B cell (primary cell): ENCODE measurements around the gene KIF17.

Experiments
- EZH2 ChIP-seq: IDR thresholded peaks from 2 replicates; pipeline ENCODE4 v1.6.1; 2012; ENCODE audit warnings: borderline replicate concordance, low read depth, mild to moderate bottlenecking, moderate library complexity, low read length; ENCODE audit not compliant: insufficient read depth, poor library complexity, severe bottlenecking
- TF ChIP-seq, protein P1 (sequence below): fragments of 200-600 bp; IDR thresholded peaks from one replicate; pipeline ENCODE4 v1.8.0; 2022; ENCODE audit warnings: antibody characterized with exemption, mild to moderate bottlenecking

GRCh38 chr1:20691872-20692271, 25.9 kb downstream of the KIF17 start:
- TF ChIP-seq, protein P1, sequence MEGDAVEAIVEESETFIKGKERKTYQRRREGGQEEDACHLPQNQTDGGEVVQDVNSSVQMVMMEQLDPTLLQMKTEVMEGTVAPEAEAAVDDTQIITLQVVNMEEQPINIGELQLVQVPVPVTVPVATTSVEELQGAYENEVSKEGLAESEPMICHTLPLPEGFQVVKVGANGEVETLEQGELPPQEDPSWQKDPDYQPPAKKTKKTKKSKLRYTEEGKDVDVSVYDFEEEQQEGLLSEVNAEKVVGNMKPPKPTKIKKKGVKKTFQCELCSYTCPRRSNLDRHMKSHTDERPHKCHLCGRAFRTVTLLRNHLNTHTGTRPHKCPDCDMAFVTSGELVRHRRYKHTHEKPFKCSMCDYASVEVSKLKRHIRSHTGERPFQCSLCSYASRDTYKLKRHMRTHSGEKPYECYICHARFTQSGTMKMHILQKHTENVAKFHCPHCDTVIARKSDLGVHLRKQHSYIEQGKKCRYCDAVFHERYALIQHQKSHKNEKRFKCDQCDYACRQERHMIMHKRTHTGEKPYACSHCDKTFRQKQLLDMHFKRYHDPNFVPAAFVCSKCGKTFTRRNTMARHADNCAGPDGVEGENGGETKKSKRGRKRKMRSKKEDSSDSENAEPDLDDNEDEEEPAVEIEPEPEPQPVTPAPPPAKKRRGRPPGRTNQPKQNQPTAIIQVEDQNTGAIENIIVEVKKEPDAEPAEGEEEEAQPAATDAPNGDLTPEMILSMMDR: no peak
- TF ChIP-seq EZH2: no peak
